Endodermal cell (in vitro differentiated cells): ENCODE results near the gene CACNA1I. TPM values are rescaled to one million over a fixed set of nuclear protein-coding genes. Genes with fewer than 3 reads are reported as not detected.

Experiments
- DNase-seq: peaks from one replicate; pipeline ENCODE4 v3.0.0-alpha.2; 2017
- H3K27ac ChIP-seq: 2 replicates; pipeline ENCODE4 v1.5.1; 2013; ENCODE audit warnings: mild to moderate bottlenecking, low read depth, low read length, moderate library complexity
- H3K27me3 ChIP-seq: 2 replicates; pipeline ENCODE4 v1.6.1; 2013; ENCODE audit warnings: mild to moderate bottlenecking, low read length, moderate library complexity; ENCODE audit not compliant: insufficient read depth, control insufficient read depth, poor library complexity, severe bottlenecking
- H3K36me3 ChIP-seq: 2 replicates; pipeline ENCODE4 v1.7.0; 2013; ENCODE audit warnings: mild to moderate bottlenecking, low read length, moderate library complexity; ENCODE audit not compliant: control insufficient read depth, insufficient read depth
- H3K4me1 ChIP-seq: one replicate; pipeline ENCODE4 v1.7.0; 2013; ENCODE audit warnings: low read length; ENCODE audit not compliant: control insufficient read depth, insufficient read depth
- H3K4me3 ChIP-seq: 2 replicates; pipeline ENCODE4 v1.5.1; 2013; ENCODE audit warnings: mild to moderate bottlenecking, low read length, moderate library complexity
- H3K9ac ChIP-seq: 2 replicates; pipeline ENCODE4 v1.6.1; 2013; ENCODE audit warnings: mild to moderate bottlenecking, low read length, moderate library complexity; ENCODE audit not compliant: poor library complexity, severe bottlenecking; ENCODE audit errors: extremely low read depth
- H3K9me3 ChIP-seq: 2 replicates; pipeline ENCODE4 v1.6.1; 2013; ENCODE audit warnings: mild to moderate bottlenecking, low read length, moderate library complexity; ENCODE audit not compliant: control insufficient read depth
- H3K27ac Mint-ChIP-seq: 2 replicates; pipeline ENCODE4 v1.8.0; 2020; ENCODE audit warnings: mixed read lengths
- H3K27me3 Mint-ChIP-seq: 2 replicates; pipeline ENCODE4 v1.8.0; 2021; ENCODE audit warnings: mild to moderate bottlenecking, mixed read lengths; ENCODE audit not compliant: insufficient read depth
- H3K36me3 Mint-ChIP-seq: 2 replicates; pipeline ENCODE4 v1.8.0; 2020; ENCODE audit warnings: low read depth, mixed read lengths
- H3K4me1 Mint-ChIP-seq: 2 replicates; pipeline ENCODE4 v1.8.0; 2020; ENCODE audit warnings: mixed read lengths
- H3K4me3 Mint-ChIP-seq: 2 replicates; pipeline ENCODE4 v1.8.0; 2020; ENCODE audit warnings: mild to moderate bottlenecking, moderate library complexity, mixed read lengths
- H3K9me3 Mint-ChIP-seq: 2 replicates; pipeline ENCODE4 v1.8.0; 2020; ENCODE audit warnings: mild to moderate bottlenecking, mixed read lengths
- WGBS, 2 experiments: methylation state at CpG; one replicate each; pipeline versions ENCODE4 v1.1.5 to v1.1.7; 2013; ENCODE audit warnings: missing lambda C conversion rate in 2 of 2, mixed read lengths in 1 of 2; ENCODE audit not compliant: insufficient coverage in 1 of 2, insufficient read length in 1 of 2; 5-methylcytosine and 5-hydroxymethylcytosine counted together
- total RNA-seq, 2 donors: library from RNA; stranded (reverse); fragmentation: NEBNext Ultra II Directional in 1 of 2; extraction: Animal tissue kit (Norgen Biotek cat#: 25700) in 1 of 2; gene quantifications; 2 replicates in 1 of 2; 3 replicates in 1 of 2; pipeline ENCODE4 v1.2.1, GENCODE V29; 2021
- TF ChIP-seq, protein P1 (sequence below): fragments of 200-600 bp; sonication (generic); conservative IDR thresholded peaks from 2 replicates; pipeline ENCODE4 v1.5.0; 2021; ENCODE audit warnings: antibody characterized with exemption, mild to moderate bottlenecking

Gene CACNA1I
- total RNA-seq, 2 donors from 2014 or later, result 1.2 to 2.2 TPM

DNA sequence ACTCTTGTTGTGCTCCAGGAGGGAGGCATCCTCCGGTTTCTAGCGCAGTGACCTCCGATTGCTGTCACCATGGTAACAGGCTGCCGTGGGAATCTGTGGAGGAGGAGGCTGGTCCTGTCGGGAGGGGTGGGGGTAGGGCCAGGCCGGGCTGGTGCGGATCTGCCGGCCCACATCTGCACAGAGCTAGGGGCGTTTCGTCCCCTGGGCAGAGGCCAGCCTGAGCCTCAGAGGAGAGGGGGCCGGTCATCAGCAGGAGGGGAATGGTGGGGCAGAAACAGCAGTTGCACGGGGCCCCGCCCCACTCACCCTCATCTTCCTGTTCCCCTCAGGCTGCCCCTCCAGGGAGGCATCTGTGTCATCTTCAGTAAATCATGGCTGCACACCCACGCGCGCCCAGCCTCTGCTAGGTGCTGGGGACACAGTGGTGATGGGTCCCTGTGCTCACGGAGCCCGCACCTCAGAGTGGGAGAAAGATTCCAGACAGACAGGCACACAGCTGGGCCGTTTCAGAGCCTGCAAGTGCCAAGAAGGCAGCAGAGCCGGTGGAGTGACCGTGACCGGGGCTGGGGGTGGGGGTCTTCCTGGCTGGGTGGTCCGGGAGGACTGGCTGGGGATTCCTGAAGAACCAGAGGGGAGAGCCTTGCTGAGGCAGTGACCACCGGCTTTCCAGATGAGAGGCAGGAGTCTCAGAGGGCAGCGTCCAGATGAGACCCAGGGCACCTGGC lies 120.5 kb downstream of the CACNA1I start:
- no peak overlapping the region for H3K9ac ChIP-seq
- H3K36me3 ChIP-seq, result no peaks in the 10 kb centered on the region
- no peaks in the 10 kb centered on the region for H3K4me1 ChIP-seq
- Mint-ChIP-seq H3K9me3 (no peaks in the 10 kb centered on the region), H3K27ac (no peak overlapping the region), H3K4me1 (no peaks in the 10 kb centered on the region), H3K36me3 (no peaks in the 10 kb centered on the region), H3K4me3 (no peak overlapping the region), H3K27me3 (peaks cover 3% of the 10 kb centered on the region)
- 61 to 65% methylated on average over 15 to 25 of the region's 25 CpGs for WGBS, 2 experiments
- H3K9me3 ChIP-seq, result no peaks in the 10 kb centered on the region
- no peaks in the 10 kb centered on the region for H3K27me3 ChIP-seq
- TF ChIP-seq, protein P1, sequence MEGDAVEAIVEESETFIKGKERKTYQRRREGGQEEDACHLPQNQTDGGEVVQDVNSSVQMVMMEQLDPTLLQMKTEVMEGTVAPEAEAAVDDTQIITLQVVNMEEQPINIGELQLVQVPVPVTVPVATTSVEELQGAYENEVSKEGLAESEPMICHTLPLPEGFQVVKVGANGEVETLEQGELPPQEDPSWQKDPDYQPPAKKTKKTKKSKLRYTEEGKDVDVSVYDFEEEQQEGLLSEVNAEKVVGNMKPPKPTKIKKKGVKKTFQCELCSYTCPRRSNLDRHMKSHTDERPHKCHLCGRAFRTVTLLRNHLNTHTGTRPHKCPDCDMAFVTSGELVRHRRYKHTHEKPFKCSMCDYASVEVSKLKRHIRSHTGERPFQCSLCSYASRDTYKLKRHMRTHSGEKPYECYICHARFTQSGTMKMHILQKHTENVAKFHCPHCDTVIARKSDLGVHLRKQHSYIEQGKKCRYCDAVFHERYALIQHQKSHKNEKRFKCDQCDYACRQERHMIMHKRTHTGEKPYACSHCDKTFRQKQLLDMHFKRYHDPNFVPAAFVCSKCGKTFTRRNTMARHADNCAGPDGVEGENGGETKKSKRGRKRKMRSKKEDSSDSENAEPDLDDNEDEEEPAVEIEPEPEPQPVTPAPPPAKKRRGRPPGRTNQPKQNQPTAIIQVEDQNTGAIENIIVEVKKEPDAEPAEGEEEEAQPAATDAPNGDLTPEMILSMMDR, result no peak
- no peak for DNase-seq
- no peak overlapping the region for H3K4me3 ChIP-seq
- H3K27ac ChIP-seq, result peak overlapping the region; percentile 66

DNA sequence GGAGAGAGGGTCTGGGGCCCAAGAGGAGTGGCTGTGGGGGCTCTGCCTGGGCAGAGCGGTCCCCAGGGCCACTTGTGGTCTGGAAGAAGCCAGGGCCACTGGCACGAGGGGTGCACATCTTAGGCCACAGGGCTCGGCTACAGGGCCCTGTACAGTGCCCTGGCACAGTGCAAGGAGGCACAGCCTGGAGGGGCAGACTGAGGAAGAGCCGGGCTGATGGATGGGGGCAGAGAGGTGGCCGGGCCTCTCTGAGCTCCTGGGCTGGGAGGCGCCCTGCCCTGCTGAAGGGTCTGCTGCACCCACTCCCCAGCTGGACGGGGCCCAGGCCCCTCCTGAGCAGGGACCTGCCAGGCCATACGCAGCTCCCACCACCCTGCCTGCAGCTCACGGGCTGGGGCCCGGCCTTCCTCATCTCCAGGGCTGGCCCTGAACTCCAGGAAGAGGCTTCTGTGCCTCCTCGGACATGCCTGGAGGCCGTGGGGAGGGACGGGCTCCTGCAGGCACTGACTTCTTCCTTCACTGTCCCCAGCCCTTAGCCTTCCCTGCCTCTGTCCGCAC lies 123.5 kb downstream of the CACNA1I start:
- Mint-ChIP-seq H3K27ac (no peak overlapping the region), H3K36me3 (no peaks in the 10 kb centered on the region), H3K4me3 (no peak overlapping the region), H3K9me3 (no peaks in the 10 kb centered on the region), H3K27me3 (peaks cover 3% of the 10 kb centered on the region), H3K4me1 (no peaks in the 10 kb centered on the region)
- no peak overlapping the region for H3K27ac ChIP-seq
- H3K4me1 ChIP-seq, result no peaks in the 10 kb centered on the region
- no peaks in the 10 kb centered on the region for H3K27me3 ChIP-seq
- H3K9ac ChIP-seq, result no peak overlapping the region
- TF ChIP-seq, protein P1, result no peak
- H3K9me3 ChIP-seq, result no peaks in the 10 kb centered on the region
- H3K4me3 ChIP-seq, result no peak overlapping the region
- no peaks in the 10 kb centered on the region for H3K36me3 ChIP-seq
- WGBS, 2 experiments, result 86 to 91% methylated on average over 5 to 14 of the region's 14 CpGs
- DNase-seq, result no peak

DNA sequence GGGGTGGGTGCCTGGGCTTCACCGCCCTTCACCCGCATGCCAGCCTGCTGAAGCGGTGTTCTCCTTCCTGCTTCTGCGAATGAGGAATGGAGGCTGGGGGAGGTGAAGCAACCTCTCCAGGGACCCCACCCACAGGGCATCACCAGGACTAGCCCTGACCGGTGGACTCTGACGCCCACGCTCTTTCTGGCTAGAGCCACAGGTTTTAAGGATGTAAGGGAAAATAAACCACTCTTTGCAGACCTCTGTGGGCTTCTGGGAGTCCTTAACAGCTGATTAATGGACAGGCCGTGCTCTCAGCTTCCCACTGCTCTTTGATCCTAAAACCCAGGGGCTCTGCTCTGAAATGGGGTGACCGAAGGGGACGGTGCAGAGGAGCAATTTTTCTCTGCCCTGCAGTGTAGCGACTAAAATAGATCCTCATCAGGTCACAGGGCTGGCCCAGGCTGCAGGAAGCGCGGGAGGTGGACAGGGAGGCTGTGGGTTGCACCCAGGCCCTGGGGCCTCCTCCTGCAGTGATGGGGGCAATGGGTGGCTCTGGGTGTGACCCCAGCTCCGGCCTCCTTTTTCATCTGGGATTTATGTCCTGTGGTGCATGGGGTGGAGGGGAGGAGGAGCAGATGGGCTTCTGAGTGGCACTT lies 127.4 kb downstream of the CACNA1I start:
- Histone ChIP-seq H3K9me3 (no peaks in the 10 kb centered on the region), H3K27me3 (no peaks in the 10 kb centered on the region), H3K4me1 (no peaks in the 10 kb centered on the region), H3K4me3 (no peak overlapping the region), H3K27ac (no peak overlapping the region), H3K36me3 (no peaks in the 10 kb centered on the region), H3K9ac (no peak overlapping the region)
- no peak for DNase-seq
- no peaks in the 10 kb centered on the region for H3K9me3 Mint-ChIP-seq
- TF ChIP-seq, protein P1, result no peak
- H3K4me1 Mint-ChIP-seq, result peaks cover 3% of the 10 kb centered on the region
- H3K4me3 Mint-ChIP-seq, result no peak overlapping the region
- H3K27me3 Mint-ChIP-seq, result peaks cover 5% of the 10 kb centered on the region
- H3K36me3 Mint-ChIP-seq, result no peaks in the 10 kb centered on the region
- no peak overlapping the region for H3K27ac Mint-ChIP-seq
- WGBS, 2 experiments, result 91 to 95% methylated on average over 7 to 14 of the region's 14 CpGs
